ENCODE data around the gene TTLL6.
"Not testable (repeated sequence)": the region's sequence is repeated elsewhere in the genome, so short reads cannot be mapped to it uniquely, and the experiment has no call there.

DNA sequence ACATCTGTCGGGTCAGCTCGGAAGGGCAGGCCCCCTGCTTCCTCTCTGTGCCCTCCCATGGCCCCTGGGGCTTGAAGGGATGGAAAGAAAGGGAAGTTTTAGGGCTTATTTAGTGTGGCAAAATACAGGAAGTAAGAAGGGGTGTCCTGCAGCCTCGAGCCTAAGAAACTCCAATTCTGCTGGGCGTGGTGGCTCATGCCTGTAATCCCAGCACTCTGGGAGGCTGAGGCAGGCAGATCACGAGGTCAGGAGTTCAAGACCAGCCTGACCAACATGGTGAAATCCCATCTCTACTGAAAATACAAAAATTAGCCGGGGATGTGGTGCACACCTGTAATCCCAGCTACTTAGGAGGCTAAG is 20.9 kb downstream of the TTLL6 start:
- TF ChIP-seq ZNF274 (IDR thresholded peaks at IDR 0.05; ENCODE audit: low read depth, low read length); YY1 (IDR thresholded peaks at IDR 0.05; ENCODE audit: insufficient read depth, insufficient read length): not testable (repeated sequence)
